ENCODE results near the gene H2BK1. TPM values are rescaled to one million over a fixed set of nuclear protein-coding genes. Genes with fewer than 3 reads are reported as not detected.

Gene H2BK1
- polyA plus RNA-seq, 1 donor, result not detected

DNA sequence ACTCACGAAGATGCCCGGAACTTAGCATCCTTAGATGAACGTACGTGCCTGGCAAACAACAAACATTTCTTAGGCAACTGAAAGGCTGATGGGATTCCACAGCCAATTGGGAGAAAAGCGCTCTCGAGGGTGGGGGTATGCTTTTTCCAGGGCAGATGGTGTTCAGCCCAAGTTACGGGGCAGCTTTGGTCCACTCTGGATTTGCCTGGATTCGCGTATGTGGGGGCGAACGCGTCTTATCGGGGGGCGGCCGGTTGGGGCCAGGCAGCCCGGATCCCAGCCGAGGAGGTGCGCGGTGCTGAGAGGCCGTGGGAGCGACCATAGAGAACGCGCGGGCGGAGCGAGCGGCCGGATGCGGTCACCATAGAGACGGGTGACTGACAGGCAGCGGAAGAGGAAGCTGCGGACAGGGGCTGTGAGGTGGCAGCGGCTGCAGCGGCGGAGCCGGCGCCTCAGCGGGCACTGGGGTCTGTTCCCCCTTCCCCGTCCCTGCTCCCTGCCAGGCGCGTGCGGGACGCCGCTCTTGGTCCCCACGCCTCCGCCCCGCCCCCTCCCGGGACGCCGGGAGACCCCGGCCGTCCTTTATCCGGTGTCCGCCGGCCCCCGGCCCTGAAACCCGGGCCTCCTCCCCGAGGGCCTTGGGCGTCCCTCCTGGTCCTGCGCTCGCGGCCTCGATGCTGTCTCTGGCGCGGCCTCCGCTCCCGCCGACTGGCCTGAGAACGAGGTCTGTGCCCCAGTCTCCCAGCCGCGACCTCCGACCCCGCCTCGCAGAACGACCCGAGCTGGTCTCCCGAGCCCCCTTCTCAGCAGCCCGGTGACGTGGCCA, 22.0 kb upstream of the H2BK1 start, which contains the start of gene CHPF2:
CHPF2 (plus strand) TSS at position 393 of the 826 bp plus-strand sequence. CDS start 1,529 bp downstream, outside the sequence.
- peak; percentile 89 for DNase-seq

DNA sequence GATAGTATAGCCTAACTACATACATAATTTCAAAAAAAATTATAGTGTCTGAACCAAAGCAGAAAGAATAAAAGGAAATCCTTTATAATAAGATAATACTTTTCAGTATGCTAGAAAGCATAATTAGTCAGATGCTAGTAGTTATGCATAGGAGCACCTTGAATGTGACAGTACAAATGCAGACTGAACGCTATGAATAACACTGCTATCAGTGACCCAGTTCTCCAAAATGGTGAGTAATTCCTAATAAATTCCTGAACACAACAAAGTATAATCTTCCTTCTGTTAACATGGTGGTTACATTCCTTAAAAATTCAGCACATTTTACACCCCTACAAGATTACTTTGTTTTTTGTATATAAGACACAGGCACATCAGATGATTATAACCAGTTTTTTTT, 20.8 kb upstream of the H2BK1 start:
- DNase-seq, result no peak

DNA sequence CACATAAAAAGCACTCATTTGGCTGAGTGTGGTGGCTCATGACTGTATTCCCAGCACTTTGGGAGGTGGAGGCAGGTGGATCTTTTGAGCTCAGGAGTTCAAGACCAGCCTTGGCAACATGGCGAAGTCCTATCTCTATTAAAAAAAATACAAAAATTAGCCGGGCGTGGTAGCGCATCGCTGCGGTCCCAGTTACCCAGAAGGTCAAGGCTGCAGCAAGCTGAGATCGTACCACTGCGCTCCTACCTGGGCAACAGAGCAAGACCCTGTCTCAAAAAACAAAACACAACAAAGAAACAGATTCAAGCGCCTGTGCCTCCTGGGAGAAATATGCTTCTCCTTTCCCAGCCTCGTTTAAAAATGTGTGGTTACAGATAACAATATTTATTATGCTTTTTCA, 19.0 kb upstream of the H2BK1 start:
- DNase-seq, result no peak

- no peak for DNase-seq
Measured at GRCh38 chr7:151228024-151228866, 18.0 kb upstream of the H2BK1 start.

GRCh38 chr7:151226875-151227782, 16.8 kb upstream of the H2BK1 start, which contains the start of gene ABCF2:
Gene ABCF2 (minus strand): TSS chr7:151227205. CDS start chr7:151226458, 747 bp downstream.
- DNase-seq, result peak; percentile 99

DNA sequence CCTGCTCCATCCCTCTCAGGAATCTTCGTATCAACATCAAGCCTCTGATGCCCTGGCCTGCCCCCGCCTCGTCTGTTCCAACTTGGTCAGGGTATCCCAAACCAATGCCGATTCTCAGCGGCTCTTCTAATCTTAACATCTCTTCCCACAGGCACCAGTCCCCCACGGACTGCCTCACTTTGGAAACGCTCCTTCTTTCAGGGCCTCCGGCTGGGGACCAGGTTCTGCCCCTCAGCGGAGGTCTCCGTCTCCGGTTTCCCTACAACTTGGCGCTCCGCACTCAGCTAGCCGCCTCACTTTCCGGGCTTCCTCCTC, 16.2 kb upstream of the H2BK1 start:
- DNase-seq, result no peak

GRCh38 chr7:151225948-151226510, 15.7 kb upstream of the H2BK1 start:
- DNase-seq, result no peak

DNA sequence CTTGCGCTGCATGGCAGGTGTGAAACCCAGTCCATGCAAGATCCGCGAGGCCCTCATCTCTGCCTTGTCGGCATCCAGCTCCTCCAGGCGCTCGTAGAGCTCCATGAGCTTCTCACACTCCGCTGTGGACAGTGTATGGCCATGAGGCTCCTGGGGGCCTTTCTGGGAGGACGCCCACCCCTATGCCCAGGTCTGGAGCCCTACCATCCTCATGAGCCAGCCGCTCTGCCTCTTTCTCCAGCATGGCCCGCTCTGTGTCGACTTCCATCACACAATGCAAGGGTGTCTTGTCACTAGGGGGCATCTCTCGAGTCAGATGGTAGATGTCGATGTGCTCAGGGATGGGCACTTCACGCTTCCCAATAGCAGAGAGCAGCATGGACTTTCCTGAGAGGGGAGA, 13.4 kb upstream of the H2BK1 start:
- DNase-seq, result no peak

- DNase-seq, result no peak
Measured at GRCh38 chr7:151218170-151218569, 7.9 kb upstream of the H2BK1 start.

GRCh38 chr7:151215396-151215795, 5.1 kb upstream of the H2BK1 start:
- DNase-seq, result no peak

DNA sequence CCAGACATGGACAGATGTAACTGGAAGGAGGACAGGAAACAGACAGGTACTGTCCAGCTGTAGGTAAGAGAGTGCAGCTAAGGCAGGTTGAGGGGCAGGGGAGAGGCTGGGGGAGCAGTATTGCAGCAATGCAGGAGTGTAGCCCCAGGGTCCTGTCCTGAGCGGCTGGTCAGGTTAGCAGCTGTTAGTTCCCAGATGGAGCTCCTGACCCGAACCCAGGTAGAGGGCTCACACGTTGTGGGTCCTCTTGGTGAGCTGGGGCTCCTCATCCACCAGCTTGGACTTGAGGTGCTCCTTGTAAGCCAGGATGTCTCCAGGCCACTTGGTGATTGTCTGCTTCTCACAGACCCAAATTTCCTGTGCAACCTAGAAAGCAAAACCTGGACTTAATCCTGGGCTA, 3.5 kb upstream of the H2BK1 start:
- no peak for DNase-seq

DNA sequence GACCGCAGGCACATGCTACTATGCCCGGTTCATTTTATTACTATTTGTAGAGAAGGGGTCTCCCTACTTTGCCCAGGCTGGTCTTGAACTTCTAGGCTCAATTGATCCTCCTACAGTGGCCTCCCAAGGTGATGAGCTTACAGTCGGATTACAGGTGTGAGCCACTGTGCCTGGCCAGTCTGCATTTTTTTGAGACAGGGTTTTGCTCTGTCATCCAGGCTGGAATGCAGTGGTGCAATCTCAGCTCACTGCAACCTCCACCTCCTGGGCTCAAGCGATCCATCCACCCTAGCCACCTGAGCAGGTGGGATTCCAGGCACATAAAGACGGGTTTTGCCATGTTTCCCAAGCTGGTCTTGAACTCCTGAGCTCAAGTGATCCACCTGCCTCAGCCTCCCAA, 2.3 kb upstream of the H2BK1 start:
- DNase-seq, result no peak

DNA sequence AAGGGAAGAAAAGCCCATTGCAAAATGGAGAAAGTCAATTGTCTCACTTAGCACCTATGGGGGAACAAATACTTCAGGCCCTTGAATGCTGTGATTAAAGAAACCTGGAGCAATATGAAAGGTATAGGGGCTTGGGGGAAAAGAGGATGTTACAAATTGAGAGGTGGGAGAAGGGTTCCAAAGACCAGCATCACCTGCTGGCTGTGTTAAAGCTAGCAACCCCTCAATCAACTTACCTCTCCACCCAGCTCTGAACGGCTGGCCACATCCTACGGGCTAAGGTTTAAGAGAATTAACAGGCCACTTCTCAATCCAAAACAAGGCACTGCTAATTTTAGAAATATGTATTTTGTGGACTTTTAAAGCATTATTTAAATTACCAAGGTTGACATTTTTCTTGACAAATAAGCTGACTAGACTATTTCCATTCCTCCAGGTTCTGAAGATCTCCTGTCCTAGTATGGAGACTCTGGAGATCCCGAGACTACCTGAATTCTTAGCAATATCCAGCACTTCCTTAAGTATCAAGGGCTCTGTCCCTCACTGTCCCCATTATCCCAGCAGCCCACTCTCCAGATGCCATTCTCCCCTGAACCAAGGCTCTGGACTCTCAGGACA, 976 bp upstream of the H2BK1 start:
- no peak for DNase-seq

- DNase-seq, result no peak
Measured at GRCh38 chr7:151209588-151209987, 700 bp downstream of the H2BK1 start.

GRCh38 chr7:151208253-151208862, 1.9 kb downstream of the H2BK1 start:
- DNase-seq, result no peak

GRCh38 chr7:151207804-151208203, 2.5 kb downstream of the H2BK1 start:
- no peak for DNase-seq

- DNase-seq, result no peak
Measured at GRCh38 chr7:151207315-151207714, 3.0 kb downstream of the H2BK1 start.

DNA sequence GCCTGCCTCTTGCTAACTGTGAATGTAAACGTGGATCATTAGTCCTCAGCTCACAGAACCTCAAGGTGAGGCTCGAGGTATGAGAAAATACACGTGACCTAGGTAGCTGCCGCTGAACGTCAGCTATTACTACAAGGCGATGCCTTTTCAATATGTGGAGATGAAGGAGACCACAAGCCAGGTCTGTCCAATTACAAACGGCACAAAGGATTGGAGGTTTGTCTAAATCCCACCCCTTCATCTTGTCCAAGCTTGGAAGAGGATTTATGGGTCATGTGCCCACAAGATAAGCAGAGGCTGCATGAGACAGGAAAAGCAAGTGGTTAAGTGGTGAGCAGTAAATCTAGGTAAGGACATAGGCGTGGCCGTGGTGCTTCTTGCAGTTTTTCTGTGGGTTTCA, 3.4 kb downstream of the H2BK1 start:
- DNase-seq, result no peak

DNA sequence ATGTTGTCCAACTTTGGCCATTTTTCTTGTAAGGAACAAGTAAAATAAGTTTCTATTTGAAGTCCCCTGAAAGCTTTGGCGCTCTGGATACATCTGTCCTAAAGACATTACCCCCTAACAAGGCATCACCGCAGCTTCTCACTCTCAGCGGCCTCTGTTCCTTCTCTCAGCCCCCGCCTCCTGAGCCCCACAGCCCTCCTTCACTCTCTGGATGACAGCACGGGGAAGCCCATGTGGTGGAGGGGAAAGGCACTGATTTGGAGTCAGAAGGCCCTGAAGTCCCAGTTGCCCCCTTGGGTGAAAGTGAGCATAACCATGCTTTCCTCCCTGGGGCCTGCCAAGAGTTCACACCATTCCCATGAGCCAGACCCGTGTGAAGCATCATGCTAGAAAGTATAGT, 4.6 kb downstream of the H2BK1 start:
- no peak for DNase-seq

- no peak for DNase-seq
Measured at GRCh38 chr7:151204383-151205032, 5.8 kb downstream of the H2BK1 start.

DNA sequence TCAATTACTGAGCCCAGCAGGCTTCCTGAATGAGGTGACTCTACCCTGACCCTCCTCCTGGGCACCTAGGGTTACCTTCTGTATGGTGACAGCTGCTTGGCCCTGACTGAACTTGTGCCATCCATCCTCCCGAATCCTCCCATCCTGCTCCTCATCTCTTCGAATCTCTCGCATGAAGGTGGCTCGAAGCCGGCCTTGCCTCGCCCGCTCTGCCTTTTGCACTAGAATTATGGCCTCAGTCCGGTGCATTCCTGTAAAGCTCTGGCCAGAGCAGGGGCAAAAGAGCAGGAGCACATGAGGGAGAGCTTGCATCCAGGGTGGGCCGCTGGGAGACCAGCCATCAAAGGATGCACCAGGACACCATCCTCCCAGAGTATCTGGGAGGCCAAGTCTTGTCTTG, 7.5 kb downstream of the H2BK1 start:
- no peak for DNase-seq

Data from hindlimb muscle (tissue), 1 donor.